IMR-90 (cell line): ENCODE measurements around the gene PRKCB. TPM values are rescaled to one million over a fixed set of nuclear protein-coding genes. Genes with fewer than 3 reads are reported as not detected.

Experiments used
- ATAC-seq: fragments of 200-7000 bp; cut with Tn5 transposase; 2 replicates; pipeline ENCODE4 v1.9.1; 2020; ENCODE audit warnings: low read depth, mild to moderate bottlenecking, moderate library complexity
- BruUV-seq: library from RNA; stranded (reverse); fragments of 400-500 nt; replicated peaks from 2 replicates; lab custom pipeline; 2021; lab: Mats Ljungman, UMichigan
- CTCF ChIA-PET: fragments of 300-600 bp; formaldehyde crosslinking; extraction: SDS; loops from one replicate; lab custom pipeline; 2021; ENCODE audit warnings: antibody characterized with exemption; lab: Yijun Ruan, JAX
- POLR2A ChIA-PET: fragments of 300-600 bp; sonication (Branson Sonifier 250); formaldehyde crosslinking; loops from one replicate; lab custom pipeline; 2022; ENCODE audit warnings: antibody characterized with exemption; ENCODE audit not compliant: unreplicated experiment; lab: Charles Lee
- DNase-seq: peaks from one replicate; pipeline ENCODE4 v3.0.0; 2013
- H2AFZ ChIP-seq: replicated peaks from 2 replicates; pipeline ENCODE3; 2013; ENCODE audit warnings: low read length, mild to moderate bottlenecking; ENCODE audit not compliant: poor library complexity
- H2AK5ac ChIP-seq: 2 replicates; pipeline ENCODE4 v1.6.1; 2013; ENCODE audit warnings: low read depth, low read length, inconsistent platforms
- H2AK9ac ChIP-seq: replicated peaks from 2 replicates; pipeline ENCODE3; 2013; ENCODE audit warnings: mild to moderate bottlenecking, low read depth, low read length, moderate library complexity; ENCODE audit not compliant: poor library complexity
- H2BK120ac ChIP-seq: 2 replicates; pipeline ENCODE4 v1.6.1; 2013; ENCODE audit warnings: low read depth, low read length, inconsistent platforms
- H2BK15ac ChIP-seq: 3 replicates; pipeline ENCODE4 v1.6.1; 2013; ENCODE audit warnings: low read depth, low read length, inconsistent platforms
- H2BK20ac ChIP-seq: 2 replicates; pipeline ENCODE4 v1.6.1; 2013; ENCODE audit warnings: low read depth, mild to moderate bottlenecking, inconsistent platforms, low read length, moderate library complexity
- H2BK5ac ChIP-seq: 2 replicates; pipeline ENCODE4 v1.6.1; 2013; ENCODE audit warnings: mild to moderate bottlenecking, low read depth, low read length, inconsistent platforms; ENCODE audit not compliant: poor library complexity, severe bottlenecking
- H3K14ac ChIP-seq: replicated peaks from 2 replicates; pipeline ENCODE4 v1.6.1; 2013; ENCODE audit warnings: low read depth, low read length, inconsistent platforms
- H3K18ac ChIP-seq: 2 replicates; pipeline ENCODE4 v1.6.1; 2013; ENCODE audit warnings: low read depth, low read length, control low read depth
- H3K23ac ChIP-seq: 2 replicates; pipeline ENCODE4 v1.6.1; 2013; ENCODE audit warnings: low read depth, low read length, inconsistent platforms
- H3K27ac ChIP-seq: 2 replicates; pipeline ENCODE4 v1.5.1; 2013; ENCODE audit warnings: mild to moderate bottlenecking, control low read depth, low read length; ENCODE audit not compliant: insufficient read depth
- H3K27me3 ChIP-seq: 2 replicates; pipeline ENCODE4 v1.6.1; 2013; ENCODE audit warnings: low read length; ENCODE audit not compliant: control insufficient read depth, insufficient read depth
- H3K36me3 ChIP-seq: 2 replicates; pipeline ENCODE4 v1.6.1; 2013; ENCODE audit warnings: low read length, mixed read lengths; ENCODE audit not compliant: control insufficient read depth, insufficient read depth
- H3K4ac ChIP-seq: 2 replicates; pipeline ENCODE4 v1.6.1; 2013; ENCODE audit warnings: low read depth, low read length, inconsistent platforms
- H3K4me1 ChIP-seq: 2 replicates; pipeline ENCODE4 v1.6.1; 2013; ENCODE audit warnings: low read length, mixed read lengths; ENCODE audit not compliant: control insufficient read depth, insufficient read depth
- H3K4me2 ChIP-seq: 2 replicates; pipeline ENCODE4 v1.6.1; 2013; ENCODE audit warnings: low read depth, mild to moderate bottlenecking, control low read depth, low read length, moderate library complexity
- H3K4me3 ChIP-seq: 2 replicates; pipeline ENCODE4 v1.5.1; 2013; ENCODE audit warnings: low read depth, mild to moderate bottlenecking, control low read depth, low read length, moderate library complexity; ENCODE audit not compliant: insufficient read depth
- H3K56ac ChIP-seq: 2 replicates; pipeline ENCODE4 v1.6.1; 2013; ENCODE audit warnings: low read length, inconsistent platforms; ENCODE audit not compliant: insufficient read depth; ENCODE audit errors: extremely low read depth
- H3K79me1 ChIP-seq, 2 experiments: 2 replicates each; pipeline ENCODE4 v1.6.1; 2013; ENCODE audit warnings: low read length in 2 of 2, inconsistent platforms in 1 of 2, low read depth in 1 of 2
- H3K9ac ChIP-seq: 2 replicates; pipeline ENCODE4 v1.6.1; 2013; ENCODE audit warnings: low read depth, low read length, control low read depth
- H3K9me1 ChIP-seq: 2 replicates; pipeline ENCODE4 v1.6.1; 2013; ENCODE audit warnings: low read length, inconsistent platforms; ENCODE audit not compliant: insufficient read depth
- H3K9me3 ChIP-seq: 2 replicates; pipeline ENCODE4 v1.6.1; 2013; ENCODE audit warnings: low read length; ENCODE audit not compliant: control insufficient read depth, insufficient read depth
- H4K20me1 ChIP-seq: 2 replicates; pipeline ENCODE4 v1.6.1; 2013; ENCODE audit warnings: low read length, inconsistent platforms; ENCODE audit not compliant: insufficient read depth
- H4K5ac ChIP-seq: 2 replicates; pipeline ENCODE4 v1.6.1; 2013; ENCODE audit warnings: mild to moderate bottlenecking, low read depth, low read length, control low read depth
- H4K8ac ChIP-seq, 2 experiments: 2 replicates each; pipeline ENCODE4 v1.6.1; 2013; ENCODE audit warnings: low read depth in 2 of 2, low read length in 2 of 2, control low read depth in 1 of 2, inconsistent platforms in 1 of 2
- H4K91ac ChIP-seq: 2 replicates; pipeline ENCODE4 v1.6.1; 2013; ENCODE audit warnings: low read depth, low read length, inconsistent platforms; ENCODE audit not compliant: insufficient read depth
- BHLHE40 ChIP-seq: fragments of 150-350 bp; IDR thresholded peaks from 2 replicates; pipeline ENCODE4 v1.6.1; 2016; ENCODE audit warnings: mild to moderate bottlenecking, low read depth, low read length
- CEBPB ChIP-seq: IDR thresholded peaks from 2 replicates; pipeline ENCODE4 v1.6.1; 2012; ENCODE audit warnings: low read depth, low read length, improper control_type of control experiment
- MXI1 ChIP-seq: IDR thresholded peaks from 2 replicates; pipeline ENCODE4 v1.6.1; 2012; ENCODE audit warnings: low read depth, mild to moderate bottlenecking, low read length, moderate library complexity, borderline replicate concordance
- POLR2A ChIP-seq: IDR thresholded peaks from 2 replicates; pipeline ENCODE4 v1.6.1; 2012; ENCODE audit warnings: mild to moderate bottlenecking, low read depth, low read length
- RCOR1 ChIP-seq: IDR thresholded peaks from 2 replicates; pipeline ENCODE4 v1.6.1; 2012; ENCODE audit warnings: mild to moderate bottlenecking, low read length, improper control_type of control experiment; ENCODE audit not compliant: insufficient replicate concordance
- RFX5 ChIP-seq: IDR thresholded peaks from 2 replicates; pipeline ENCODE4 v1.8.0; 2012; ENCODE audit warnings: low read depth, mild to moderate bottlenecking, low read length, moderate library complexity
- SMC3 ChIP-seq: fragments of 150-350 bp; IDR thresholded peaks from 2 replicates; pipeline ENCODE4 v1.6.1; 2016; ENCODE audit warnings: low read depth, mild to moderate bottlenecking, antibody characterized with exemption, low read length, moderate library complexity
- USF2 ChIP-seq: fragments of 150-350 bp; IDR thresholded peaks from 2 replicates; pipeline ENCODE4 v1.6.1; 2017; ENCODE audit warnings: mild to moderate bottlenecking, antibody characterized with exemption, low read length, low read depth
- WGBS, 2 experiments: methylation state at CpG; one replicate each; pipeline versions ENCODE4 v1.1.5 to v1.1.7; 2013; ENCODE audit warnings: missing lambda C conversion rate in 2 of 2; ENCODE audit not compliant: insufficient read length in 1 of 2; ENCODE audit errors: extremely low coverage in 2 of 2; 5-methylcytosine and 5-hydroxymethylcytosine counted together
- dilution Hi-C: fragments of 300-500 bp; cut with HindIII; formaldehyde crosslinking; loops from one replicate; pipeline ENCODE4 v1.14.3; 2018; ENCODE audit warnings: low sequenced_read_pairs; ENCODE audit not compliant: unreplicated experiment
- in situ Hi-C: fragments of 300-500 bp; cut with MboI; formaldehyde crosslinking; loops from 3 replicates; pipeline ENCODE4 v1.14.3; 2019; ENCODE audit warnings: low sequenced_read_pairs, inconsistent platforms, mixed read lengths
- intact Hi-C: fragments of 100-400 bp; cut with micrococcal nuclease; formaldehyde crosslinking; loops from 2 replicates; pipeline ENCODE4 v1.10.0; 2022
- polyA plus RNA-seq, 3 experiments: library from polyadenylated mRNA; depleted of rRNA; stranded (reverse); fragments of >200 nt; gene quantifications; 2 replicates each; pipeline ENCODE4 v1.2.3, GENCODE V29; 2012; ENCODE audit warnings: low replicate concordance in 1 of 3
- total RNA-seq: library from RNA; depleted of rRNA; stranded (reverse); fragments of >200 nt; gene quantifications from 2 replicates; pipeline ENCODE4 v1.2.3, GENCODE V29; 2012
- TF ChIP-seq, protein P1 (sequence below): fragments of 150-350 bp; IDR thresholded peaks from 2 replicates; pipeline ENCODE4 v1.6.1; 2016; ENCODE audit warnings: low read depth, mild to moderate bottlenecking, low read length, moderate library complexity, borderline replicate concordance
- TF ChIP-seq, protein P2 (sequence below): conservative IDR thresholded peaks from 2 replicates; pipeline ENCODE4 v1.5.1; 2012; ENCODE audit warnings: mild to moderate bottlenecking, low read depth, low read length, improper control_type of control experiment

PRKCB gene
- total and polyA plus RNA-seq, 2 of the 4 experiments (the other 2 are of a cell fraction): under 0.01 TPM; not detected in 1

- H3K36me3 ChIP-seq: no peaks in the 10 kb centered on the region
- no peak overlapping the region for H3K23ac ChIP-seq
- H3K18ac ChIP-seq: no peak overlapping the region
- 80% methylated on average over 1 of the region's 3 CpGs; no CpG with 5 or more reads in 1 of the 2 experiments for WGBS, 2 experiments
- H3K4ac ChIP-seq: no peak overlapping the region
- no peak overlapping the region for H3K27ac ChIP-seq
- no peak overlapping the region for H2BK15ac ChIP-seq
- intact Hi-C loops: no loop called here
- H2AK9ac ChIP-seq: no peak overlapping the region
- H3K56ac ChIP-seq: no peak overlapping the region
- no peak overlapping the region for H2AK5ac ChIP-seq
- H3K4me2 ChIP-seq: no peak overlapping the region
- no peak overlapping the region for H4K5ac ChIP-seq
- ATAC-seq (no peak), DNase-seq (no peak)
- CTCF ChIA-PET: no interaction called here
- H3K27me3 ChIP-seq: no peaks in the 10 kb centered on the region; the same call in 1 of the 2 replicates
- no peaks in the 10 kb centered on the region for H3K9me3 ChIP-seq
- H4K8ac ChIP-seq: no peak overlapping the region
- no peak overlapping the region for H4K91ac ChIP-seq
- no peak overlapping the region for H3K4me3 ChIP-seq
- no peaks in the 10 kb centered on the region for H3K4me1 ChIP-seq
- no peak overlapping the region for H3K14ac ChIP-seq
- H3K9me1 ChIP-seq: no peaks in the 10 kb centered on the region
- no peaks in the 10 kb centered on the region for H3K79me1 ChIP-seq
- BruUV-seq: no TSS peak
- POLR2A ChIA-PET: no interaction called here
- H2AFZ ChIP-seq: no peak overlapping the region
- no peak overlapping the region for H2BK120ac ChIP-seq
- H2BK5ac ChIP-seq: no peak overlapping the region
- no peak overlapping the region for H2BK20ac ChIP-seq
- H3K9ac ChIP-seq: no peak overlapping the region
- dilution Hi-C loops: no loop called here
- in situ Hi-C loops: no loop called here
- no peaks in the 10 kb centered on the region for H4K20me1 ChIP-seq
- TF ChIP-seq POLR2A (no peak), RCOR1 (no peak), RFX5 (no peak), MXI1 (no peak), USF2 (no peak), BHLHE40 (no peak), CEBPB (no peak), SMC3 (no peak)
- TF ChIP-seq, protein P1, sequence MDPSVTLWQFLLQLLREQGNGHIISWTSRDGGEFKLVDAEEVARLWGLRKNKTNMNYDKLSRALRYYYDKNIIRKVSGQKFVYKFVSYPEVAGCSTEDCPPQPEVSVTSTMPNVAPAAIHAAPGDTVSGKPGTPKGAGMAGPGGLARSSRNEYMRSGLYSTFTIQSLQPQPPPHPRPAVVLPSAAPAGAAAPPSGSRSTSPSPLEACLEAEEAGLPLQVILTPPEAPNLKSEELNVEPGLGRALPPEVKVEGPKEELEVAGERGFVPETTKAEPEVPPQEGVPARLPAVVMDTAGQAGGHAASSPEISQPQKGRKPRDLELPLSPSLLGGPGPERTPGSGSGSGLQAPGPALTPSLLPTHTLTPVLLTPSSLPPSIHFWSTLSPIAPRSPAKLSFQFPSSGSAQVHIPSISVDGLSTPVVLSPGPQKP: no peak
- TF ChIP-seq, protein P2, sequence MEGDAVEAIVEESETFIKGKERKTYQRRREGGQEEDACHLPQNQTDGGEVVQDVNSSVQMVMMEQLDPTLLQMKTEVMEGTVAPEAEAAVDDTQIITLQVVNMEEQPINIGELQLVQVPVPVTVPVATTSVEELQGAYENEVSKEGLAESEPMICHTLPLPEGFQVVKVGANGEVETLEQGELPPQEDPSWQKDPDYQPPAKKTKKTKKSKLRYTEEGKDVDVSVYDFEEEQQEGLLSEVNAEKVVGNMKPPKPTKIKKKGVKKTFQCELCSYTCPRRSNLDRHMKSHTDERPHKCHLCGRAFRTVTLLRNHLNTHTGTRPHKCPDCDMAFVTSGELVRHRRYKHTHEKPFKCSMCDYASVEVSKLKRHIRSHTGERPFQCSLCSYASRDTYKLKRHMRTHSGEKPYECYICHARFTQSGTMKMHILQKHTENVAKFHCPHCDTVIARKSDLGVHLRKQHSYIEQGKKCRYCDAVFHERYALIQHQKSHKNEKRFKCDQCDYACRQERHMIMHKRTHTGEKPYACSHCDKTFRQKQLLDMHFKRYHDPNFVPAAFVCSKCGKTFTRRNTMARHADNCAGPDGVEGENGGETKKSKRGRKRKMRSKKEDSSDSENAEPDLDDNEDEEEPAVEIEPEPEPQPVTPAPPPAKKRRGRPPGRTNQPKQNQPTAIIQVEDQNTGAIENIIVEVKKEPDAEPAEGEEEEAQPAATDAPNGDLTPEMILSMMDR: no peak
Observed at GRCh38 chr16:23861874-23862273, 26.1 kb downstream of the PRKCB start.
